ENCODE measurements around the gene MMP12. TPM values are rescaled to one million over a fixed set of nuclear protein-coding genes. Genes with fewer than 3 reads are reported as not detected.
"Not testable (repeated sequence)": the region's sequence is repeated elsewhere in the genome, so short reads cannot be mapped to it uniquely, and the experiment has no call there.

The MMP12 gene
- total RNA-seq, 1 experiment from 2014 or later: not detected

GRCh38 chr11:102878595-102878994, 3.8 kb upstream of the MMP12 start:
- no TSS peak for BruUV-seq (replicated peaks)
- POLR2A ChIA-PET: no interaction called here
- CTCF ChIA-PET: no interaction called here

GRCh38 chr11:102869354-102869964, 5.3 kb downstream of the MMP12 start:
- BruUV-seq (replicated peaks): not testable (repeated sequence)

More at GRCh38 chr11:102878595-102878994, 3.8 kb upstream of the MMP12 start:
- H3K9me3 ChIP-seq (ENCODE audit: control insufficient read depth, insufficient read depth, low read depth, low read length): no peaks in the 10 kb centered on the region
- ATAC-seq (no peak), DNase-seq (ENCODE audit: low read depth, low spot score) (no peak)
- no peaks in the 10 kb centered on the region for H3K36me3 ChIP-seq (ENCODE audit: control insufficient read depth, insufficient read depth, low read length)
- H3K27me3 ChIP-seq (ENCODE audit: control insufficient read depth, insufficient read depth, low read length): peaks cover 3% of the 10 kb centered on the region; the same call in 1 of the 2 replicates
- H3K4me1 ChIP-seq (ENCODE audit: control insufficient read depth, insufficient read depth, low read length): no peaks in the 10 kb centered on the region
- intact Hi-C loops (cut with micrococcal nuclease; ENCODE audit: unreplicated experiment) (no loop called here), in situ Hi-C loops (cut with HindIII; ENCODE audit: low pct_unique_long_range_greater_than_20kb, low sequenced_read_pairs) (no loop called here)
- no peak overlapping the region for H3K4me3 ChIP-seq (ENCODE audit: low read depth in 2 of 2, low read length in 2 of 2)
- no peak for TF ChIP-seq TCF7L2 (IDR thresholded peaks at IDR 0.05; ENCODE audit: low read depth, low read length)
- TF ChIP-seq SIN3A (IDR thresholded peaks at IDR 0.05; ENCODE audit: borderline replicate concordance, insufficient read depth, low read depth, low read length): no peak
- TF ChIP-seq REST (IDR thresholded peaks at IDR 0.05; ENCODE audit: insufficient read depth in 1 of 2, low read depth in 2 of 2, low read length in 1 of 2): no peak
- TF ChIP-seq CTCF (IDR thresholded peaks at IDR 0.05): no peak
- no peak overlapping the region for H3K27ac ChIP-seq (ENCODE audit: low read length)

GRCh38 chr11:102868339-102868738, 6.4 kb downstream of the MMP12 start:
- no peaks in the 10 kb centered on the region for H3K36me3 ChIP-seq (ENCODE audit: control insufficient read depth, insufficient read depth, low read length)
- H3K27me3 ChIP-seq (ENCODE audit: control insufficient read depth, insufficient read depth, low read length): peaks cover 10% of the 10 kb centered on the region; the same call in 1 of the 2 replicates
- intact Hi-C loops (cut with micrococcal nuclease; ENCODE audit: unreplicated experiment) (no loop called here), in situ Hi-C loops (cut with HindIII; ENCODE audit: low pct_unique_long_range_greater_than_20kb, low sequenced_read_pairs) (no loop called here)
- H3K4me1 ChIP-seq (ENCODE audit: control insufficient read depth, insufficient read depth, low read length): no peaks in the 10 kb centered on the region
- no peak for ATAC-seq
- no peak overlapping the region for H3K4me3 ChIP-seq (ENCODE audit: low read depth in 2 of 2, low read length in 2 of 2)
- BruUV-seq (replicated peaks): no TSS peak
- no peak for DNase-seq (ENCODE audit: low read depth, low spot score)
- TF ChIP-seq TCF7L2 (IDR thresholded peaks at IDR 0.05; ENCODE audit: low read depth, low read length) (no peak), REST (IDR thresholded peaks at IDR 0.05; ENCODE audit: insufficient read depth in 1 of 2, low read depth in 2 of 2, low read length in 1 of 2) (no peak), SIN3A (IDR thresholded peaks at IDR 0.05; ENCODE audit: borderline replicate concordance, insufficient read depth, low read depth, low read length) (no peak), CTCF (IDR thresholded peaks at IDR 0.05) (no peak), POLR2AphosphoS5 (IDR thresholded peaks at IDR 0.05; ENCODE audit: low read depth, low read length) (no peak)
- no peak overlapping the region for H3K27ac ChIP-seq (ENCODE audit: low read length)
- ChIA-PET CTCF (no interaction called here), POLR2A (no interaction called here)
- H3K9me3 ChIP-seq (ENCODE audit: control insufficient read depth, insufficient read depth, low read depth, low read length): no peaks in the 10 kb centered on the region

More at GRCh38 chr11:102869354-102869964, 5.3 kb downstream of the MMP12 start:
- H3K4me3 ChIP-seq (ENCODE audit: low read depth in 2 of 2, low read length in 2 of 2); H3K4me1 ChIP-seq (ENCODE audit: control insufficient read depth, insufficient read depth, low read length); DNase-seq (ENCODE audit: low read depth, low spot score); ATAC-seq; CTCF ChIA-PET; H3K36me3 ChIP-seq (ENCODE audit: control insufficient read depth, insufficient read depth, low read length); POLR2A ChIA-PET; in situ Hi-C loops (cut with HindIII; ENCODE audit: low pct_unique_long_range_greater_than_20kb, low sequenced_read_pairs); H3K9me3 ChIP-seq (ENCODE audit: control insufficient read depth, insufficient read depth, low read depth, low read length); H3K27ac ChIP-seq (ENCODE audit: low read length); intact Hi-C loops (cut with micrococcal nuclease; ENCODE audit: unreplicated experiment): not testable (repeated sequence)
- peaks cover 10% of the 10 kb centered on the region; the same call in 1 of the 2 replicates for H3K27me3 ChIP-seq (ENCODE audit: control insufficient read depth, insufficient read depth, low read length)
